ENCODE results near the gene AMMECR1.

- TF ChIP-seq CTCF (IDR thresholded peaks at IDR 0.05; ENCODE audit: control extremely low read depth in 1 of 3, insufficient read depth in 1 of 3, low read depth in 1 of 3, low read length in 3 of 3) (no peak), SP1 (IDR thresholded peaks at IDR 0.05; ENCODE audit: low read depth, low read length) (no peak), POLR2AphosphoS5 (IDR thresholded peaks at IDR 0.05; ENCODE audit: low read depth, low read length) (no peak), POLR2A (IDR thresholded peaks at IDR 0.05; ENCODE audit: control extremely low read depth in 1 of 2, low read depth in 2 of 2, low read length in 2 of 2) (no peak), MAX (IDR thresholded peaks at IDR 0.05) (no peak), RFX5 (IDR thresholded peaks at IDR 0.05; ENCODE audit: borderline replicate concordance, low read depth, low read length) (no peak), EZH2 (IDR thresholded peaks at IDR 0.05; ENCODE audit: low read depth, low read length, severe bottlenecking) (no peak), KDM1A (IDR thresholded peaks at IDR 0.05; ENCODE audit: borderline replicate concordance, low read length) (no peak), GTF2F1 (IDR thresholded peaks at IDR 0.05; ENCODE audit: borderline replicate concordance, low read depth, low read length) (no peak), RAD21 (IDR thresholded peaks at IDR 0.05 in 1 of 2, conservative IDR thresholded peaks at IDR 0.05 in 1 of 2; ENCODE audit: low read depth in 2 of 2, low read length in 2 of 2) (no peak)
Measured at GRCh38 chrX:110280954-110281353, 36.9 kb downstream of the AMMECR1 start.
